ENCODE results near the gene CARD6.
"Not testable (repeated sequence)": the region's sequence is repeated elsewhere in the genome, so short reads cannot be mapped to it uniquely, and the experiment has no call there.

The CARD6 gene

DNA sequence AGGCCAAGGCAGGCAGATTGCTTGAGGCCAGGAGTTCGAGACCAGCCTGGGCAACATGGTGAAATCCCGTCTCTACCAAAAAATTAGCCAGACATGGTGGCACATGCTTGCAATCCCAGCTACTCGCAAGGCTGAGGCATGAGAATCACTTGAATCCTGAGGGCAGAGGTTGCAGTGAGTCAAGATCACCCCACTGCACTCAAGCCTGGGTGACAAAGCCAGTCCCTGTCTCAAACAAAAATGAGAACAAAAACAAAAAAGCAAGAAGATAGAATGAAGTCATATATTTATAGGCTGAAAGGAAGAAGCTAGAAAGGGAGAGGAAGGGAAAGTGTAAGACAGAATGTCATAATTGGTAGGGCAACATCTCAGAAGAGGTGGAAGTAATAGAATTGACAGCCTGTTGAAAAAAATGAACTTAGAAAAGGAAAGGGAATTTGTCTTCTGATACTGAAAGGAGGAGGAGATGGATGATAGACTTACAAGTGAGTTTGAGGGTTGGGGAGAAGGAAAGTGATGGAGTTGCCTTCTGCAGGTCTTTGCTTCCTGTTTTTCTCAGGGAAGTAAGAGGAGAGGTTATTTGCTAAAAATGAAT lies 32.2 kb downstream of the CARD6 start:
- DNase-seq, result no peak

- DNase-seq, result no peak
Observed at GRCh38 chr5:40875958-40876357, 34.8 kb downstream of the CARD6 start.

- DNase-seq, result peak; percentile 7 to 22
Observed at GRCh38 chr5:40877371-40877988, 36.3 kb downstream of the CARD6 start.

GRCh38 chr5:40879163-40879942 lies 38.2 kb downstream of the CARD6 start:
- no peak for DNase-seq

DNA sequence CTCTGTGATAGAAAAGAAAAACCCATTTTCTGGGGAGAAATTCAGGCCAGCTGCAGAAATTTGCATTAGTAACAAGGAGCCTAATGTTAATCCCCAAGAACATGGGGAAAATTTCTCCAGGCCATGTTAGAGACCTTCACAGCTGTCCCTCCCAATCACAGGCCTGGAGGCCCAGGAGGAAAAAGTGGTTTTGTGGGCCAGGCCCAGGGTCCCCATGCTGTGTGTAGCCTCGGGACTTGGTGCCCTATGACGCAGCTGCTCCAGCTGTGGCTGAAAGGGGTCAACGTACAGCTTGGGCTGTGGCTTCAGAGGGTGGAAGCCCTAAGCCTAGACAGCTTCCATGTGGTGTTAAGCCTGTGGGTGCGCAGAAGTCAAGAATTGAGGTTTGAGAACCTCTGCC lies 41.1 kb downstream of the CARD6 start:
- no peak for DNase-seq

DNA sequence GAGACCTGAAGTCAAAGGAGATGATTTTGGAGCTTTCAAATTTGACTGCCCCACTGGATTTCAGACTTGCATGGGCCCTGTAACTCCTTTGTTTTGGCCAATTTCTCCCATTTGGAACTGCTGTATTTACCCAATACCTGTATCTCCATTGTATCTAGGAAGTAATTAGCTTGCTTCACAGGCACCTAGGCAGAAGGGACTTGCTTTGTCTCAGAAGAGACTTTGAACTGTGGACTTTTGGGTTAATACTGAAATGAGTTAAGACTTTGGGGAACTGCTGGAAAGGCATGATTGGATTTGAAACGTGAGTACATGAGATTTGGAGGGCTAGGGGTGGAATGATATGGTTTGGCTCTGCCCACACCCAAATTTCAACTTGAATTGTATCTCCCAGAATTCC lies 41.9 kb downstream of the CARD6 start:
- not testable (repeated sequence) for DNase-seq

DNA sequence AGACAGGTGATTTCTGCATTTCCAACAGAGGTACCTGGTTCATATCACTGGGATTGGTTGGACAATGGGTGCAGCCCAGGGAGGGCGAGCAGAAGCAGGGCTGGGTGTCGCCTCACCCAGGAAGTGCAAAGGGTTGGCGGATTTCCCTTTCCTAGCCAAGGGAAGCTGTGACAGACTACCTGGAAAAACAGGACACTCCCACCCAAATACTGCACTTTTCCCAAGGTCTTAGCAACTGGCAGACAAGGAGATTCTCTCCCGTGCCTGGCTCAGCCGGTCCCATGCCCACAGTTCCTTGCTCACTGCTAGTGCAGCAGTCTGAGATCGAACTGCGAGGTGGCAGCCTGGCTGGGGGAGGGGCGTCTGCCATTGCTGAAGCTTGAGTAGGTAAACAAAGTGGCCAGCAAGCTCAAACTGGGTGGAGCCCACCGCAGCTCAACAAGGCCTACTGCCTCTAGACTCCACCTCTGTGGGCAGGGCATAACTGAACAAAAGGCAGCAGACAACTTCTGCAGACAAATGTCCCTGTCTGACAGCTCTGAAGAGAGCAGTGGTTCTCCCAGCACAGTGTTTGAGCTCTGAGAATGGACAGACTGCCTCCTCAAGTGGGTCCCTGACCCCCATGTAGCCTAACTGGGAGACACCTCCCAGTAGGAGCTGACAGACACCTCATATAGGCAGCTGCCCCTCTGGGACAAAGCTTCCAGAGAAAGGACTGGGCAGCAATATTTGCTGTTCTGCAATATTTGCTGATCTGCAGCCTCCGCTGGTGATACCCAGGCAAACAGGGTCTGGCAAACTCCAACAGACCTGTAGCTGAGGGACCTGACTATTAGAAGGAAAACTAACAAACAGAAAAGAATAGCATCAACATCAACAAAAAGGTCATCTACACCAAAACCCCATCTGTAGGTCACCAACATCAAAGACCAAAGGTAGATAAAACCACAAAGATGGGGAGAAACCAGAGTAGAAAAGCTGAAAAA lies 54.6 kb downstream of the CARD6 start:
- DNase-seq, result not testable (repeated sequence)

DNA sequence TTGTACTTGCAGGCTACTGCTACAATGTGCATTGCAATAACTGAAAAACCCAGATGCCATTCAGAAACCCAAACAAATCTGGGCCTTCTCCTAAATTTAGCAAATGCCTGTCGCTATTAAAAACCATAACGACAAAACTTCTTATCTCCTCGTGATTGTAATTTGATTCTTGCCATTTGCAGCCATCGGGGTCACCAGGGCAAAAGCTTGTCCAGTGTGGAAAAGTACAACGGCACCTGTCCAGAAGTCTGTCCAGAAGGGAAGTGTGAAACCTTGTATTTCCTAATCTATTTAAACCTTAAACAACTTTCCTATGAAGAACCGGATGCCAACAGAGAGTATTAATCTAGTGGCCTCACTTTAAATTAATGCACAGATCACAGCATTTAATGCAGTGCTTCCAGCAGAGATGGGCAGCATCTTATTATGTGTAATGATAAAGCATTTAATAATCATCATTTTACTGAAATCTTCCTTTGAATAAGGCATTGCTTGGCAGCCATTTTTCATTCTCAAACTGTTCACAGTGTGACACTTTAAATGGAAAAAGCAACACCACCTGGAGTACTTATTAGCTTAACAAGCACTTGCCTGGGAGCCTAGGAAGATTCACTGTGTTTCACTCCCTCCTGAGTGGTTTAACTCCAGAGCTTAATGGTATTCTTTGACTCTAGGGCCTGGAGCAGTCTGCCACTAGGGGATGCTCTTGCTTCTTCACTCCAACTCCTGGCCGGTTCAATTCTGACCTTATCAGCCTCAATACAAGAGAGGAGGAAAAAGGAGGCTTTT lies 63.2 kb downstream of the CARD6 start:
- DNase-seq, result peak; percentile 20 to 45

GRCh38 chr5:40904994-40905306 lies 63.8 kb downstream of the CARD6 start:
- no peak for DNase-seq

DNA sequence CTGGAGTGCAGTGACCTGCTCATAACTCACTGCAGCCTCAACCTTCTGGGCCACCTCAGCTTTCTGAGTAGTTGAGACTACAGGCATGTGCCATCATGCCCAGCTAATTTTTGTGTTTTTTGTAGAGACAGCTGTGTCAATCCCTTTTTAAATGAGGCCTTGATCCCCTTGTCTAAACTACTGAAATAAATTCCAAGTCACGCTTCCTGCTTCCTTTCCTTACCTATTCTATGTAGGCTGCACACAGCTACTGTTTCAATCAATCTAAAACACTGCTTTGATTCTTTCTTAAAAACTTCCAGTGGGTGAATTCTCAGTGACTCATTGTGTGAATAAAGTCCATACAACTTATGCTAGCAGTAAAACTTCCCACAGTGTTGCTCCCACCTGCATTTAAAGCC lies 65.2 kb downstream of the CARD6 start:
- DNase-seq, result no peak

GRCh38 chr5:40909264-40909663 lies 68.1 kb downstream of the CARD6 start, which contains the start of gene C7:
Gene C7, plus strand, starts transcription at chr5:40909497. Its CDS starts 114 bp downstream, at chr5:40909611.
- DNase-seq, result no peak

DNA sequence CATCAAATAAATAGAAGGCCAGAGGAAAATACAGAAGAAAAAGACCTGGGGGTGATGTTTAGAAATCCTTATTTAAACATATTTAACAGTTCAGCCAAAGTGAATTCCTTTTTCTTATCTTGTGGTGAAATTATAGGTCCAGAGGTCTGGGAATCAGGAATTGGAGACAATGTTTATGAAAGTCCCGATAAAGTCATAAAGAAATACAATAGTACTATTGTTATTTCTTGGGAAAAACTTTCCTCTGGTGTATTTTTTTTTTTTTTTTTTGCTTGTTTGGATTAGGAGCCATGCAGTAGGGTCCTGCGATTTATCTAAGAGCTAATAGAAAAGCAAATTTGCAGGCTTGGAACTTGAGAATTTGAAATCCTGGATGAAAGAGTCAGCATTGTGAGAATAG lies 68.6 kb downstream of the CARD6 start:
- no peak for DNase-seq
